IPS-18a (cell line): ENCODE results near the gene LPXN.
"Not testable (repeated sequence)": the region's sequence is repeated elsewhere in the genome, so short reads cannot be mapped to it uniquely, and the experiment has no call there.

Source experiments
- H3K27ac ChIP-seq: one replicate; pipeline ENCODE4 v1.5.1; 2013; ENCODE audit warnings: low read length
- H3K27me3 ChIP-seq: one replicate; pipeline ENCODE4 v1.6.1; 2013; ENCODE audit warnings: mild to moderate bottlenecking, low read length; ENCODE audit not compliant: control insufficient read depth, insufficient read depth
- H3K36me3 ChIP-seq: one replicate; pipeline ENCODE4 v1.6.1; 2013; ENCODE audit warnings: low read depth, low read length; ENCODE audit not compliant: control insufficient read depth
- H3K4me1 ChIP-seq: one replicate; pipeline ENCODE4 v1.6.1; 2013; ENCODE audit warnings: low read depth, low read length; ENCODE audit not compliant: control insufficient read depth
- H3K4me3 ChIP-seq: one replicate; pipeline ENCODE4 v1.5.1; 2013; ENCODE audit warnings: low read length
- H3K9ac ChIP-seq: one replicate; pipeline ENCODE4 v1.6.1; 2013; ENCODE audit warnings: mild to moderate bottlenecking, low read length, moderate library complexity
- H3K9me3 ChIP-seq: one replicate; pipeline ENCODE4 v1.6.1; 2013; ENCODE audit warnings: low read depth, low read length; ENCODE audit not compliant: control insufficient read depth

LPXN gene

DNA sequence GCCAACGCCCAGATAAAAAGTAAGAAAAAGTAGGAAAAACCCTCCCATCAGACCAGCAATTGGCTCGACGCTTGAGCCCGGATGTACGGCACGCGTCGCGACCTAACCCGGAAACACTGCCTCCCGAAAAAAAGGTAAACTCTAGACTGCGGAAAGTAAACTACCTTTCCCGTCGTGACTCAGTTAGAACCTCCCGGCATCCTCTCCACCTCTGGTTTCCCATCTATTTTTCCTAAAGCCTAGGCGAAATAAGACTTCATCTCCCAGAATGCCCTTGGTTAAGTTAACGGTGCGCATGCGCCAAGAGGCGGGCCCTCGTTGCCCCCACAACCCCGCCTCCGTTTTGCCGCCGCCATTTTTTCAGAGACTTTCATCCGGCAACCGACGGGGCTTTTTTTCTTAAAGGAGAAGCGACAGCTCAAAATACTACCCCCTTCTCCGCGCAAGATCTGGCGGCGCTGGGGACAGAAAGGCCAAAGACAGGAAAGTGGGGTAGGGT is 2.5 kb upstream of the LPXN start:
- peaks cover 3% of the 10 kb centered on the region for H3K4me1 ChIP-seq
- H3K9me3 ChIP-seq, result no peaks in the 10 kb centered on the region
- H3K36me3 ChIP-seq, result peaks cover 6% of the 10 kb centered on the region
- peak overlapping the region; percentile 99 for H3K27ac ChIP-seq
- peak overlapping the region; percentile 88 for H3K4me3 ChIP-seq
- H3K9ac ChIP-seq, result peak overlapping the region; percentile 99
- no peaks in the 10 kb centered on the region for H3K27me3 ChIP-seq

DNA sequence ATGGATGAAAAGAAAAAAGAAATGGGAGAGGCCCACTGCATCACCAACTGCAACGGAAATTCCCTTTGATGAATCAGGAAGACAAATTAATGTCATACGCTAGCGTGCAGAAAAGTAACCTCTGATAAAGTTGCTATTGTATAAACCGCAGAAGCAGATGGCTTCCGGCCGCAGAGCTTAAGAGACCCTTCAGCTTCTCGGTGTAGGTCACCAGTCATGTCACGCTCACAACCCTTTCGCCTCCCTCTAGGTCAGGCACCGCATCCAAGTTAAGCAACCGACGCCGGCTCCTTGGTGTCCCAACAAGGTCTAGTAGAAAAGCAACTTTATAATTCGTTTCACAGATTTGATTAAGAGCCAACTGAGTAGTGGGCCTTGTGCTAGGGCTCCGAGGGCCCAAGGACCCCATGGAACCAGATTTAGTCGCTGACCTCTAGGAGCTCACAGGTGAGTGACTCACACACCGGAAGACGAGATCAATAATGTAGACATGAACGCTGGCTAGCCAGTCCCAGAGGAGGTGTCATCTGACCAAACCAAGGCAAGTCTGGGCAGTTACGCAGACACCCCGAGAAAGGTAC is 2.0 kb upstream of the LPXN start:
- peak overlapping the region; percentile 86 for H3K27ac ChIP-seq
- H3K4me3 ChIP-seq, result peak overlapping the region; percentile 88
- H3K27me3 ChIP-seq, result no peaks in the 10 kb centered on the region
- H3K4me1 ChIP-seq, result peaks cover 3% of the 10 kb centered on the region
- peaks cover 5% of the 10 kb centered on the region for H3K36me3 ChIP-seq
- no peaks in the 10 kb centered on the region for H3K9me3 ChIP-seq
- peak overlapping the region; percentile 99 for H3K9ac ChIP-seq

DNA sequence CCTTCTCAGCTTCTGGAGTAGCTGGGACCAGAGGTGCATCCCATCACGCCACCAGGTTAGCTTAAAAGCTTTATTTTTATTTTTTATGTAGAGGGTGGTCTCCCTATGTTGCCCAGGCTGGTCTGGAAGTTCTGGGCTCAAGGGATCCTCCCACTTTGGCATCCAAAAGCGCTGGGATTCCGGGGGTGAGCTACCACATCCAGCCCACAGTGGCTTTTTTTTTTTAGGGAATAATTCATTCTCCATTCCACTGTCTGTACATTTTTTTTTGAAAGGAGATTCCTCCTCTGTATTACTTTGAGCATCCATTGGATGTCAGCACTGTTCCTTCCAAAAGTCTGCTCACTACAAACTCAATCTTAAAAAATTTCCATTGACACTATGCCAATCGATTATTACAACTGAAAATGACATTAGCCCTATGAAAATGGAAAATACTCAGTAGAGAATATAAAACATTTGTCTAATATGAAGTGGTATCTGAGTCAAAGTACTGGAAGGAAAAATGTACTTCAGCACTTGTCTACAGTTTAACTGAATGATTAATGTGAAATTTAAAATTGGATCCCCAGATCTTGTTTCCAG is 1.3 kb upstream of the LPXN start:
- Histone ChIP-seq H3K36me3 (peaks cover 2% of the 10 kb centered on the region), H3K9me3 (no peaks in the 10 kb centered on the region), H3K27me3 (no peaks in the 10 kb centered on the region), H3K4me3 (peak overlapping the region; percentile 88), H3K27ac (peak overlapping the region; percentile 86), H3K4me1 (peaks cover 3% of the 10 kb centered on the region), H3K9ac (peak overlapping the region; percentile 99)

DNA sequence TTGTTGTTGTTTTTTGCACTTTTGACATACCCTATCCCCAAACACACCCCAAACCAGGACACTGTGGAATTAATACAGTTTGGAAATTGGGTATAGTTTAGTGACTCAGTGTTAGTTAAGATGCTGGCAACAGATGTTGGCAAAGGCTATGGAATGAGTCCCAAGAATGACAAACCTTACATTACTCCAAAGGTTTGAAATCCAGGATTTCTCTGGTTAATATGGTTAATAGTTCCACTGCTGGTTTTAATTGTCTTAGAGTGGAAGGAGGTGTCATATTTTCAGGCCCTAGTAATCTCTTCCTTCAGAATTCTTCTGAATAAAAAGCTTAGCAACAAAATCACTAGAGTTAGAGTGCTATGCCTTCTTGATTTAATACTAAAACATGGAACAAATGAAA is 775 bp downstream of the LPXN start:
- Histone ChIP-seq H3K27ac (no peak overlapping the region), H3K9me3 (no peaks in the 10 kb centered on the region), H3K36me3 (no peaks in the 10 kb centered on the region), H3K4me3 (no peak overlapping the region), H3K27me3 (no peaks in the 10 kb centered on the region), H3K4me1 (no peaks in the 10 kb centered on the region), H3K9ac (no peak overlapping the region)

DNA sequence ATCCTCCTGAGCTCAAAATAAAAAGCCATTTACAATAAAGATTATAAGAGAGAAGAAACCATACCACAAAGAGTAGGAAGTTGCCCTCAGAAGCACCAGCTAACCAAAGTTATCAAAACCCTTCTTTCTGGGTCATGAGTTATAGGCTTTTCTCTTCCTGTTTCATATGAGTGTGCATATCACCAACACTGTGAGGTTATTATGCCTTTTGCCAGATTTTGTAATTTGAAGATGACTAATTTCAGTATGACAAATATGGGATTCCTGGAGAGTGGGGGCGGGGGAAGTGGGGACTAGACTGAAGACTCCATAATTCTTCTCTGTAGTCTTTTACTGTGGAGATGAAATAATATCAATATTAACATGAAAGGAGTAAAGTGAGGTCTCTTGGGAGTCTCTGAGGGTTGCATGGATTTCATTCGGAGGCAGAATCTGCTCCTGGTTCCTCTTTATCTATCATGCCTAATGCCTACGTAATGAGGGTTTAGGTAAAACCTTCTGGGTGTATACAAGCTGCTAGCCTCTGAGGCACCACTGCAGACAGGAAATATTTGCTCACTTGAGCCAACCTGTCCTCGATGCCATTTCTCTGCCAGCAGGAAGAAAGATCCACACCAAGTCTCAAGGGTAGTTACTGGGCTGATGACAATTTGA is 2.1 kb downstream of the LPXN start:
- H3K36me3 ChIP-seq, result no peaks in the 10 kb centered on the region
- H3K4me3 ChIP-seq, result no peak overlapping the region
- no peaks in the 10 kb centered on the region for H3K27me3 ChIP-seq
- H3K9ac ChIP-seq, result no peak overlapping the region
- no peak overlapping the region for H3K27ac ChIP-seq
- H3K4me1 ChIP-seq, result no peaks in the 10 kb centered on the region
- H3K9me3 ChIP-seq, result no peaks in the 10 kb centered on the region

DNA sequence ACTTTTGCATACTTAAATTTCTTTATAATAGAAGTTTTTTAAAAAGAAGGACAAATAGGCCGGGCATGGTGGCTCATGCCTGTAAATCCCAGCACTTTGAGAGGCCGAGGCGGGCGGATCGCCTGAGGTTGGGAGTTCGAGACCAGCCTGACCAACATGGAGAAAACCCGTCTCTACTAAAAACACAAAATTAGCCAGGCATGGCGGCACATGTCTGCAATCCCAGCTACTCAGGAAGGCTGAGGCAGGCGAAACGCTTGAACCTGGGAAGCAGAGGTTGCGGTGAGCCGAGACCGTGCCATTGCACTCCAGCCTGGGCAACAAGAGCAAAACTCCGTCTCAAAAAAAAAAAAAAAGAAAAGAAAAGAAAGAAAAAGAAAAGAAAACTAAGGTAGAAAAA is 2.8 kb downstream of the LPXN start:
- H3K36me3 ChIP-seq, H3K9ac ChIP-seq, H3K9me3 ChIP-seq, H3K27me3 ChIP-seq, H3K27ac ChIP-seq, H3K4me1 ChIP-seq, H3K4me3 ChIP-seq: not testable (repeated sequence)

DNA sequence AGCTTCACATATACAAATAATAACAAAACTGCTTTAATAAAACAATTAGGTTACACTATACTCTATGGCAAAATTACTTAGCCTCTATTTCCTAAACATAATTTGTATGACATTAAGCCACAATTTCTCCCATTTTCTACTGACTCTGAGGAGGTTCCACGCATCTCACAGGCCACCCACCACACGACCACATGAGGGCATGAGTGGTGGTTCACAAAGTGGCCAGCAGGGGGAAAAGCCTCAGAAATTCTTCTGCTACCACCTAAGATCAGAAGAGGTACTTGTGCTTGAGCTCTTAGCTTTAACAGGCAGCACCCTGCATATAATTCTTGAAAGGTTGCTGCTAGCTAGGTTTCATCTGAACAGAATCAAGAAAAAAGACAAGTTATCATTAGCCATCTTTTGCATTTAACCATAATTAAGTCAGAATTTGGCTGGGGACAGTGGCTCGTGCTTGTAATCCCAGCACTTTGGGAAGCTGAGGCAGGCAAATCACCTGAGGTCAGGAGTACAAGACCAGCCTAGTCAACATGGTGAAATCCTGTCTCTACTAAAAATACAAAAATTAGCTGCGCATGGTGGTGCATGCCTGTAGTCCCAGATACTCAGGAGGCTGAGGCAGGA is 7.7 kb downstream of the LPXN start:
- Histone ChIP-seq H3K36me3 (no peaks in the 10 kb centered on the region), H3K4me3 (no peak overlapping the region), H3K9me3 (no peaks in the 10 kb centered on the region), H3K27me3 (no peaks in the 10 kb centered on the region), H3K27ac (no peak overlapping the region), H3K4me1 (no peaks in the 10 kb centered on the region), H3K9ac (no peak overlapping the region)

DNA sequence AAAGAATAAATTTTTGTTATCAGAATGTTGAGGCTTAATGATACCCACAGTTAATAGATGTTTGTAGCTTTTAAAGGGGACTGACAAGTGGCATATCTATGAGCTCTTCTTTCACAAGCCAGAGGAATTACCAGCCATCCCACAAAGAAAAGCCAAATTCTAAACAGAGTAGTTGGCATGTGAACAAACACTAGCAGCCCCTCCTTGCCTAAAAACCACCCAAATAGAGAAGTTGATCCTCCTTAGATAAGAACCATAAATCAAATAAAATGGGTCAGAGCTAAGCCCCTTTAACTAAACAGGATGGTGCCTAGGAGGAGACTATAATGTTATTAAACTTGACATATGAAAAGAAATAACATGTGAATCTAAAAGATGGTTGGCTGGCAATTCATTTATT is 11.4 kb downstream of the LPXN start:
- Histone ChIP-seq H3K9ac (no peak overlapping the region), H3K9me3 (no peaks in the 10 kb centered on the region), H3K36me3 (no peaks in the 10 kb centered on the region), H3K4me3 (no peak overlapping the region), H3K4me1 (no peaks in the 10 kb centered on the region), H3K27me3 (no peaks in the 10 kb centered on the region), H3K27ac (no peak overlapping the region)

DNA sequence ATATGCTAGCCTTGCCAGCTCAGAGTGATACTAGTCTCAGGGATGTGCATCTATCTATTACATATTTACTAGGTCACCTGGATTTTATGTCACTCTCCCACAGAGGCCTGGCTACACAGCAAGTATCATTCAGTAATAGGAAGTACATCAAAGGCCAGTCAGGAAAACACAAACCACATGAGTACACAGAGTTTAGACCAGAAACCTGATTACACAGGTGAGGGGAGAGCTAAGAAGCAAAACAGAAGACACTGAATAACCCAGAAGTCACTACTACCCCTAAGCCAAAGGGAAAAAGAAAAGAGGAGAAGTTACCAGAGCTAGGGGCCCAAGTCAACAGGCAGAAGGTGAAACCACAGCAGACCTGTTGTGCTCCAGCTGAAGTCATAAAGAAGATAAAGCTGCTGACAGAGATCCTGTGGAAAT is 13.3 kb downstream of the LPXN start:
- Histone ChIP-seq H3K9ac (no peak overlapping the region), H3K27ac (no peak overlapping the region), H3K9me3 (no peaks in the 10 kb centered on the region), H3K4me3 (no peak overlapping the region), H3K36me3 (no peaks in the 10 kb centered on the region), H3K27me3 (no peaks in the 10 kb centered on the region), H3K4me1 (no peaks in the 10 kb centered on the region)

DNA sequence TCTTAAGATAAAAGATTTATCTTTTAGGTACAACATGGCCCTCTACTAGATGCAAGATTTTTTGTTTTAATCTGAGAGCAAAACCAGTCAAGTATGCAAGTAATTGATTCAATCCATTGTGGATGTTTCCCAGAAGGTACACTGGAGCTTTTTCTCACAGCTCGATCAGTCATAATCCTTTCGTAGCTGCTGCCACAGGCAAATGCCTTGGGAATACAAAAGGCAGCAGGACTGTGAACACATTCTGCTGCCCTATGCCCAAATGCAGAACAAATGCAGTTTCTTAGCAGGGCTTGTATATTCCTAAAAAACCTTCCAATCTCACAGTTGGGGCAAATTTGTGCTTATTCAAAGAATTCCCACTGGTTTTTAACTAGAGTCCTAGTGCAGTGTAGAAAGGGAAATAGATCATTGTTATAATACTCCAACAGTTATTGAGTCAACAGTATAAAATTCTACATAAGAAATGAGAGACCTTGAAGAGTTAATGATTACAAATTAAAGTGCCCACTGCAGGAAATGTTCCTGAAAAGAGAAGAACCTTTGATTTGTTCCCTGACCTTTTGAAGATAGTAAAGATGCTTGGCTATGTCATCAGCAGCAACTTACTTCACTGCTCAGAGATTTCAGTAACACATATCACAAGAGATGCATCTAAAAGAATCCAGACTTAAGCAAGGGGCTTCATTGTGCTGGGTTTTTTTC is 14.1 kb downstream of the LPXN start:
- H3K9ac ChIP-seq, result no peak overlapping the region
- H3K4me3 ChIP-seq, result no peak overlapping the region
- no peaks in the 10 kb centered on the region for H3K36me3 ChIP-seq
- no peaks in the 10 kb centered on the region for H3K9me3 ChIP-seq
- no peaks in the 10 kb centered on the region for H3K4me1 ChIP-seq
- no peaks in the 10 kb centered on the region for H3K27me3 ChIP-seq
- H3K27ac ChIP-seq, result no peak overlapping the region

DNA sequence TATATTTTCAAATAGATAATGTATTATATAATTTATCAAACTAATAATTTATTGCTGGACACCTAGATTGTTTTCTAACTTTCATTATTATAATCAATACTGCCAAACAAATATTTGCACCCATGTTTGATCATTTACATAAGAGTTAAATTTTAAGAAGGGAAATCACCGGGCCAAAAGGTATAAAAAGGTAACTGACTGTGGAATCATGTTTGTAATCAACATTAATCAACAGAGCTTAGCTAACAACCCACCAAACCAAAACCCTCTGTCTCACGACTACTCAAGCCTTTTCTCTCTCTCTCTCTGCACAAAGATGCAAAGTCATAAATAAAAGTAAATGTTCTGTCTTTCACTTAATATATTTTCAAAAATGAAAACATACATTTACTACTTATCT is 14.8 kb downstream of the LPXN start:
- no peak overlapping the region for H3K4me3 ChIP-seq

More for the DNA sequence above, 14.8 kb downstream of the LPXN start:
- no peaks in the 10 kb centered on the region for H3K4me1 ChIP-seq
- no peaks in the 10 kb centered on the region for H3K9me3 ChIP-seq
- H3K27ac ChIP-seq, result no peak overlapping the region
- no peak overlapping the region for H3K9ac ChIP-seq
- no peaks in the 10 kb centered on the region for H3K36me3 ChIP-seq
- H3K27me3 ChIP-seq, result no peaks in the 10 kb centered on the region
